HL-60/S4 treated with phorbol 12-myristate 13-acetate at 8.2 ng/mL for 4 days and 3 days (cell line): ENCODE data around the gene SBNO1.
"Not testable (repeated sequence)": the region's sequence is repeated elsewhere in the genome, so short reads cannot be mapped to it uniquely, and the experiment has no call there.

Source experiments
- in situ Hi-C: fragments of 300-500 bp; cut with MboI; formaldehyde crosslinking; loops from 2 replicates; pipeline ENCODE4 v1.15.0; 2022; ENCODE audit warnings: low sequenced_read_pairs

SBNO1 gene

GRCh38 chr12:123271001-123271668 is 93.5 kb downstream of the SBNO1 start:
- in situ Hi-C loops: no loop called here

GRCh38 chr12:123270214-123271000 is 94.2 kb downstream of the SBNO1 start:
- in situ Hi-C loops: no loop called here

GRCh38 chr12:123269896-123270213 is 94.8 kb downstream of the SBNO1 start:
- in situ Hi-C loops: no loop called here

GRCh38 chr12:123269395-123269892 is 95.2 kb downstream of the SBNO1 start:
- in situ Hi-C loops: no loop called here

- in situ Hi-C loops: no loop called here
These were observed 95.8 kb downstream of the SBNO1 start for GRCh38 chr12:123268850-123269249.

GRCh38 chr12:123267991-123268843 is 96.4 kb downstream of the SBNO1 start:
- in situ Hi-C loops: no loop called here

GRCh38 chr12:123267335-123267920 is 97.2 kb downstream of the SBNO1 start:
- in situ Hi-C loops: no loop called here

- in situ Hi-C loops: no loop called here
These were observed 97.9 kb downstream of the SBNO1 start for GRCh38 chr12:123266679-123267277.

GRCh38 chr12:123265851-123266678 is 98.6 kb downstream of the SBNO1 start:
- in situ Hi-C loops: no loop called here

- in situ Hi-C loops: no loop called here
These were observed 100.0 kb downstream of the SBNO1 start for GRCh38 chr12:123264642-123265041.

GRCh38 chr12:123263196-123263817 is 101.3 kb downstream of the SBNO1 start:
- in situ Hi-C loops: no loop called here

- in situ Hi-C loops: no loop called here
These were observed 103.5 kb downstream of the SBNO1 start for GRCh38 chr12:123261196-123261595.

- in situ Hi-C loops: no loop called here
These were observed 104.6 kb downstream of the SBNO1 start for GRCh38 chr12:123260081-123260480.

GRCh38 chr12:123258593-123258992 is 106.1 kb downstream of the SBNO1 start:
- in situ Hi-C loops: no loop called here

- in situ Hi-C loops: no loop called here
These were observed 109.7 kb downstream of the SBNO1 start for GRCh38 chr12:123254853-123255446.

GRCh38 chr12:123253641-123254459 is 110.8 kb downstream of the SBNO1 start:
- in situ Hi-C loops: no loop called here

GRCh38 chr12:123252365-123252764 is 112.3 kb downstream of the SBNO1 start:
- in situ Hi-C loops: not testable (repeated sequence)
